Neural progenitor cell (in vitro differentiated cells): Measurements from ENCODE around the gene INCA1. TPM values are rescaled to one million over a fixed set of nuclear protein-coding genes. Genes with fewer than 3 reads are reported as not detected.
"Not testable (repeated sequence)": the region's sequence is repeated elsewhere in the genome, so short reads cannot be mapped to it uniquely, and the experiment has no call there.

ENCODE experiments used
- DNase-seq: peaks from one replicate; pipeline ENCODE4 v3.0.0-alpha.2; 2016; ENCODE audit warnings: low spot score
- H2AFZ ChIP-seq: fragments of 200-600 bp; sonication (generic); replicated peaks from 2 replicates; pipeline ENCODE4 v1.6.1; 2016; ENCODE audit warnings: antibody characterized with exemption
- H3F3A ChIP-seq: fragments of 200-600 bp; sonication (generic); 2 replicates; pipeline ENCODE4 v1.6.1; 2016; ENCODE audit warnings: antibody characterized with exemption, low read depth
- H3K27ac ChIP-seq: fragments of 200-600 bp; sonication (generic); 2 replicates; pipeline ENCODE4 v1.5.1; 2016; ENCODE audit warnings: mild to moderate bottlenecking
- H3K27me3 ChIP-seq: fragments of 200-600 bp; sonication (generic); 2 replicates; pipeline ENCODE4 v1.6.1; 2016; ENCODE audit warnings: mild to moderate bottlenecking, moderate library complexity
- H3K36me3 ChIP-seq: fragments of 200-600 bp; sonication (generic); 2 replicates; pipeline ENCODE4 v1.5.1; 2016
- H3K4me1 ChIP-seq: fragments of 200-600 bp; sonication (generic); 2 replicates; pipeline ENCODE4 v1.6.1; 2016; ENCODE audit warnings: mixed run types
- H3K4me2 ChIP-seq: fragments of 200-600 bp; sonication (generic); 2 replicates; pipeline ENCODE4 v1.6.1; 2016
- H3K4me3 ChIP-seq: fragments of 200-600 bp; sonication (generic); 2 replicates; pipeline ENCODE4 v1.5.1; 2016
- H3K79me2 ChIP-seq: fragments of 200-600 bp; sonication (generic); 2 replicates; pipeline ENCODE4 v1.6.1; 2016; ENCODE audit warnings: low read depth
- H3K9ac ChIP-seq: fragments of 200-600 bp; sonication (generic); 2 replicates; pipeline ENCODE4 v1.6.1; 2016
- H3K9me3 ChIP-seq: fragments of 200-600 bp; sonication (generic); 2 replicates; pipeline ENCODE4 v1.5.1; 2016; ENCODE audit warnings: low read depth
- H4K20me1 ChIP-seq: fragments of 200-600 bp; sonication (generic); 2 replicates; pipeline ENCODE4 v1.6.1; 2016; ENCODE audit warnings: low read depth
- H3K27ac Mint-ChIP-seq: 3 replicates; pipeline ENCODE4 v1.8.0; 2021; ENCODE audit warnings: mixed read lengths
- H3K27me3 Mint-ChIP-seq: 2 replicates; pipeline ENCODE4 v1.8.0; 2022; ENCODE audit warnings: low read depth, mild to moderate bottlenecking, inconsistent platforms, moderate library complexity, mixed read lengths; ENCODE audit not compliant: insufficient read depth
- H3K36me3 Mint-ChIP-seq: 3 replicates; pipeline ENCODE4 v1.8.0; 2021; ENCODE audit warnings: mixed read lengths
- H3K4me1 Mint-ChIP-seq: 3 replicates; pipeline ENCODE4 v1.8.0; 2021; ENCODE audit warnings: mixed read lengths
- H3K4me3 Mint-ChIP-seq: 3 replicates; pipeline ENCODE4 v1.8.0; 2021; ENCODE audit warnings: mild to moderate bottlenecking, moderate library complexity, mixed read lengths
- H3K9me3 Mint-ChIP-seq: 3 replicates; pipeline ENCODE4 v1.8.0; 2020; ENCODE audit warnings: mixed read lengths
- CTCF ChIP-seq: fragments of 200-600 bp; sonication (generic); IDR thresholded peaks from 2 replicates; pipeline ENCODE4 v1.5.1; 2017; ENCODE audit warnings: antibody characterized with exemption, mild to moderate bottlenecking
- EZH2 ChIP-seq: fragments of 200-600 bp; sonication (generic); IDR thresholded peaks from 2 replicates; pipeline ENCODE4 v1.6.1; 2017; ENCODE audit warnings: antibody characterized with exemption, mild to moderate bottlenecking, moderate library complexity
- EZH2phosphoT487 ChIP-seq: fragments of 200-600 bp; sonication (generic); IDR thresholded peaks from 2 replicates; pipeline ENCODE4 v1.6.1; 2017; ENCODE audit warnings: antibody characterized with exemption
- total RNA-seq: library from RNA; depleted of rRNA; stranded (reverse); fragments of >200 nt; gene quantifications from 2 replicates; pipeline ENCODE4 v1.2.3, GENCODE V29; 2015; ENCODE audit warnings: low replicate concordance

Gene INCA1
- total RNA-seq, 1 donor from 2014 or later, result 0.52 TPM

DNA sequence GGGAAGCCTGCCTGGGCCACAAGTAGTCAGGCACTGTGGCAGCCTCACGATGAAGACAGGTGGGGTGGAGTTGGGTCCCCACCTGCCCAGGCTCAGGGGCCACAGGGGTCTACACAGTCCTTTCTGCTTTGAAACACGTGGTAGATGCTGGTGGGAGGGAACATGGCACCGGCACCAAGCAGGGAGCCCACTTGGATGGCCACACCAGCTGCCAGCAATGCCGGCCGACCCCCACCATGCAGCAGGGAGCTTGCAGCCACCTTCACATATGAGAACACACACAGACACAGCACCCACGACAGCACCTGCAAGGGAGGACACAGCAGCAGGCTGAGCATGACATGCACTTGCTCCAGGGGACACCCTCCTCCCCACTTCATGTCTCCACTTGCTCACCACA is 35.5 kb upstream of the INCA1 start:
- H3K4me3 ChIP-seq, result no peak overlapping the region
- Mint-ChIP-seq H3K27me3 (peaks cover 31% of the 10 kb centered on the region), H3K9me3 (no peaks in the 10 kb centered on the region), H3K27ac (no peak overlapping the region), H3K36me3 (no peaks in the 10 kb centered on the region), H3K4me1 (peaks cover 3% of the 10 kb centered on the region), H3K4me3 (no peak overlapping the region)
- no peaks in the 10 kb centered on the region for H3F3A ChIP-seq
- DNase-seq, result no peak
- TF ChIP-seq CTCF (no peak), EZH2phosphoT487 (no peak), EZH2 (no peak)
- no peak overlapping the region for H3K27ac ChIP-seq
- no peak overlapping the region for H3K9ac ChIP-seq
- no peaks in the 10 kb centered on the region for H3K4me1 ChIP-seq
- H2AFZ ChIP-seq, result no peak overlapping the region
- H3K27me3 ChIP-seq, result peaks cover 58% of the 10 kb centered on the region
- H4K20me1 ChIP-seq, result no peaks in the 10 kb centered on the region
- H3K4me2 ChIP-seq, result no peak overlapping the region
- no peaks in the 10 kb centered on the region for H3K79me2 ChIP-seq
- H3K36me3 ChIP-seq, result no peaks in the 10 kb centered on the region
- no peaks in the 10 kb centered on the region for H3K9me3 ChIP-seq

GRCh38 chr17:5031365-5032082 is 34.2 kb upstream of the INCA1 start:
- Mint-ChIP-seq H3K4me1 (peaks cover 3% of the 10 kb centered on the region), H3K27me3 (peaks cover 31% of the 10 kb centered on the region), H3K4me3 (peak overlapping the region; percentile 83), H3K9me3 (no peaks in the 10 kb centered on the region), H3K36me3 (no peaks in the 10 kb centered on the region), H3K27ac (no peak overlapping the region)
- H3K4me1 ChIP-seq, result no peaks in the 10 kb centered on the region
- H3K4me2 ChIP-seq, result peak overlapping the region; percentile 72
- H3K9ac ChIP-seq, result no peak overlapping the region
- DNase-seq, result peak; percentile 90
- H3K79me2 ChIP-seq, result no peaks in the 10 kb centered on the region
- H3F3A ChIP-seq, result no peaks in the 10 kb centered on the region
- TF ChIP-seq CTCF, result peak; percentile 67
- TF ChIP-seq EZH2, result no peak
- H3K9me3 ChIP-seq, result no peaks in the 10 kb centered on the region
- peaks cover 58% of the 10 kb centered on the region for H3K27me3 ChIP-seq
- H3K4me3 ChIP-seq, result peak overlapping the region; percentile 44
- H2AFZ ChIP-seq, result peak overlapping the region; percentile 88
- no peak overlapping the region for H3K27ac ChIP-seq
- H4K20me1 ChIP-seq, result no peaks in the 10 kb centered on the region
- H3K36me3 ChIP-seq, result no peaks in the 10 kb centered on the region

DNA sequence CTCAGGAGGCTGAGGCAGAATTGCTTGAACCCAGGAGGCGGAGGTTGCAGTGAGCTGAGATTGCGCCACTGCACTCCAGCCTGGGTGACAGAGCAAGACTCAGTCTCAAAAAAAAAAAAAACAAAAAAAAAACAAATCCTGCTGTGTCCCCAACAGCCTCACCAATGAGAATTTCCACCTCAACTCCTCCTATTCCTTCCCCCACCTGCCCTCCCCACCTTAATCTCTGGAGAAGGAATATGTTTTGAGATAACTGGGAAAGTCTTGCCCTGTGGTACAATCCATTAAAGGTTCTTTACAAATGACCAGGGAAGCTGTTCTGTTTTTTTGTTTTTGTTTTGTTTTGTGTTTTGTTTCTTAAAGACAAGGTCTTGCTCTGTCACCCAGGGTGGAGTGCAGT is 32.8 kb upstream of the INCA1 start:
- not testable (repeated sequence) for H3K9ac ChIP-seq, DNase-seq, H3K4me3 Mint-ChIP-seq, H3K27ac ChIP-seq, H3K4me2 ChIP-seq, H3K79me2 ChIP-seq, H3K9me3 Mint-ChIP-seq, H3F3A ChIP-seq, H3K4me1 Mint-ChIP-seq, H3K36me3 ChIP-seq, H3K9me3 ChIP-seq, H3K27ac Mint-ChIP-seq, H3K4me1 ChIP-seq, H3K4me3 ChIP-seq, H2AFZ ChIP-seq, H3K36me3 Mint-ChIP-seq, H4K20me1 ChIP-seq
- H3K27me3 ChIP-seq, result peaks cover 54% of the 10 kb centered on the region
- H3K27me3 Mint-ChIP-seq, result peaks cover 29% of the 10 kb centered on the region

- Histone ChIP-seq H3K9ac (no peak overlapping the region), H3K4me2 (no peak overlapping the region), H3K9me3 (no peaks in the 10 kb centered on the region), H2AFZ (no peak overlapping the region), H4K20me1 (no peaks in the 10 kb centered on the region), H3K36me3 (no peaks in the 10 kb centered on the region), H3K4me1 (no peaks in the 10 kb centered on the region), H3K27me3 (peaks cover 31% of the 10 kb centered on the region), H3F3A (no peaks in the 10 kb centered on the region), H3K4me3 (no peak overlapping the region), H3K79me2 (no peaks in the 10 kb centered on the region), H3K27ac (no peak overlapping the region)
- no peak overlapping the region for H3K4me3 Mint-ChIP-seq
- no peak for DNase-seq
- H3K27ac Mint-ChIP-seq, result no peak overlapping the region
- peaks cover 3% of the 10 kb centered on the region for H3K4me1 Mint-ChIP-seq
- H3K9me3 Mint-ChIP-seq, result no peaks in the 10 kb centered on the region
- H3K27me3 Mint-ChIP-seq, result peaks cover 16% of the 10 kb centered on the region
- H3K36me3 Mint-ChIP-seq, result peaks cover 4% of the 10 kb centered on the region
- TF ChIP-seq EZH2 (no peak), CTCF (no peak), EZH2phosphoT487 (no peak)
Measured at GRCh38 chr17:5027916-5028315, 30.6 kb upstream of the INCA1 start.
